Neutrophil (primary cell): ENCODE measurements around the gene TSPAN1.

Experiments
- H3K27ac ChIP-seq: fragments of 200-600 bp; sonication (generic); 2 replicates; pipeline ENCODE4 v1.5.1; 2016; ENCODE audit warnings: mild to moderate bottlenecking, moderate library complexity
- H3K27me3 ChIP-seq: fragments of 200-600 bp; sonication (generic); 2 replicates; pipeline ENCODE4 v1.6.0; 2016; ENCODE audit warnings: mild to moderate bottlenecking
- H3K36me3 ChIP-seq: fragments of 200-600 bp; sonication (generic); 2 replicates; pipeline ENCODE4 v1.5.1; 2017
- H3K4me1 ChIP-seq, 2 experiments: fragments of 200-600 bp in 1 of 2; sonication (generic) in 1 of 2; 1 replicate in 1 of 2; 2 replicates in 1 of 2; pipeline versions ENCODE4 v1.5.1 to v1.6.1; 2013 to 2016; ENCODE audit warnings: low read depth in 1 of 2, low read length in 1 of 2, mild to moderate bottlenecking in 1 of 2, moderate library complexity in 1 of 2; ENCODE audit not compliant: control insufficient read depth in 1 of 2, insufficient read depth in 1 of 2
- H3K4me3 ChIP-seq, 2 experiments: fragments of 200-600 bp in 1 of 2; sonication (generic) in 1 of 2; 1 replicate in 1 of 2; 2 replicates in 1 of 2; pipeline ENCODE4 v1.5.1; 2013 to 2016; ENCODE audit warnings: low read depth in 1 of 2, low read length in 1 of 2, mild to moderate bottlenecking in 1 of 2, moderate library complexity in 1 of 2
- H3K9me3 ChIP-seq: fragments of 200-600 bp; sonication (generic); 2 replicates; pipeline ENCODE4 v1.5.1; 2016
- CTCF ChIP-seq: fragments of 200-600 bp; sonication (generic); IDR thresholded peaks from 2 replicates; pipeline ENCODE4 v1.5.1; 2016; ENCODE audit warnings: antibody characterized with exemption

The TSPAN1 gene

GRCh38 chr1:46172321-46172720 is 2.6 kb upstream of the TSPAN1 start:
- no peaks in the 10 kb centered on the region for H3K4me1 ChIP-seq
- no peaks in the 10 kb centered on the region for H3K9me3 ChIP-seq
- H3K4me3 ChIP-seq, result no peak overlapping the region
- no peaks in the 10 kb centered on the region for H3K36me3 ChIP-seq
- no peak for TF ChIP-seq CTCF
- H3K27me3 ChIP-seq, result peaks cover 32% of the 10 kb centered on the region
- H3K27ac ChIP-seq, result no peak overlapping the region

- no peak for TF ChIP-seq CTCF
- H3K4me1 ChIP-seq, result no peaks in the 10 kb centered on the region
- H3K9me3 ChIP-seq, result no peaks in the 10 kb centered on the region
- no peak overlapping the region for H3K4me3 ChIP-seq
- no peaks in the 10 kb centered on the region for H3K36me3 ChIP-seq
- no peak overlapping the region for H3K27ac ChIP-seq
- H3K27me3 ChIP-seq, result peaks cover 21% of the 10 kb centered on the region
Observed at GRCh38 chr1:46173361-46173856, 1.5 kb upstream of the TSPAN1 start.

GRCh38 chr1:46175243-46175642 is 356 bp downstream of the TSPAN1 start:
- H3K4me1 ChIP-seq, result peaks cover 0 to 5% of the 10 kb centered on the region in 2 experiments
- H3K27me3 ChIP-seq, result peaks cover 3% of the 10 kb centered on the region
- no peak for TF ChIP-seq CTCF
- H3K27ac ChIP-seq, result no peak overlapping the region
- H3K9me3 ChIP-seq, result no peaks in the 10 kb centered on the region
- no peaks in the 10 kb centered on the region for H3K36me3 ChIP-seq
- no peak overlapping the region for H3K4me3 ChIP-seq

- H3K9me3 ChIP-seq, result no peaks in the 10 kb centered on the region
- H3K27me3 ChIP-seq, result no peaks in the 10 kb centered on the region
- H3K4me1 ChIP-seq, result peaks cover 0 to 5% of the 10 kb centered on the region in 2 experiments
Observed at GRCh38 chr1:46176211-46176865, 1.5 kb downstream of the TSPAN1 start, which contains the start of gene P3R3URF. P3R3URF (minus strand) TSS chr1:46176488; CDS start chr1:46176471, 17 bp downstream.

More at GRCh38 chr1:46176211-46176865, 1.5 kb downstream of the TSPAN1 start, which contains the start of gene P3R3URF:
- Histone ChIP-seq H3K4me3 (no peak within 1 kb of the TSS), H3K27ac (no peak within 1 kb of the TSS), H3K36me3 (no peaks in the 10 kb centered on the region)
- no peak for TF ChIP-seq CTCF
